Measurements from ENCODE around the gene NOBOX. TPM values are rescaled to one million over a fixed set of nuclear protein-coding genes. Genes with fewer than 3 reads are reported as not detected.
"Not testable (repeated sequence)": the region's sequence is repeated elsewhere in the genome, so short reads cannot be mapped to it uniquely, and the experiment has no call there.

Gene NOBOX
- polyA plus RNA-seq, 1 donor from 2014 or later = not detected

DNA sequence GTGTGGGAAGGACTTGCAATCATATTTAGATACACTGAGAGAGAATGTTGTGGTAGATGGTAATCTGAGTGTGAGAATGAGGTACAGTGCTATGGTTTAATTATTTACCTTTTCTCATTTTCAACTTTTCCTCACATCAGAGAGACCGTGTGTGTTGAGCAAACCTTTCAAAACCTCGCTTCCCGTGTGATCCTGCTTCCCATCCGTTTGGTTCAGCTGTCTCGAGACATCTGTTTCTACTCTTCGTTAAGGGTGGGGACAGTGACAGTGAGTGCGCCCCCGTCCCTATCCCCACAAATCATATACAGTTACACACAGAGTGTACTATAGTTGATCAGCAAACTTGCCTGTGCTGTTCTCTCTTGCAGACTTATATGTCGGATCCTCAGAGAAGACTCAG is 33.0 kb upstream of the NOBOX start:
- TF ChIP-seq EP300 (conservative IDR thresholded peaks at IDR 0.05; ENCODE audit: poor library complexity, severe bottlenecking) = no peak
- H4K20me1 ChIP-seq (ENCODE audit: insufficient read depth) = no peaks in the 10 kb centered on the region
- H3K4me2 ChIP-seq (ENCODE audit: low read length) = no peak overlapping the region
- H3K36me3 ChIP-seq (ENCODE audit: insufficient read depth, low read length) = no peaks in the 10 kb centered on the region
- no peak overlapping the region for H2AFZ ChIP-seq (ENCODE audit: low read depth, low read length)
- H3K27me3 ChIP-seq (ENCODE audit: insufficient read depth, low read depth, low read length) = no peaks in the 10 kb centered on the region
- H3K79me2 ChIP-seq (replicated peaks; ENCODE audit: insufficient read depth, low read length) = no peaks in the 10 kb centered on the region
- no peak overlapping the region for H3K27ac ChIP-seq (ENCODE audit: low read length)
- H3K4me3 ChIP-seq (ENCODE audit: low read length) = no peak overlapping the region
- H3F3A ChIP-seq (ENCODE audit: insufficient read depth, low read length, poor library complexity, severe bottlenecking) = no peaks in the 10 kb centered on the region
- H3K9me3 ChIP-seq (ENCODE audit: low read length) = no peaks in the 10 kb centered on the region
- no peaks in the 10 kb centered on the region for H3K9me2 ChIP-seq (ENCODE audit: insufficient read depth, low read length)
- no peak overlapping the region for H3K9ac ChIP-seq (ENCODE audit: low read length)

DNA sequence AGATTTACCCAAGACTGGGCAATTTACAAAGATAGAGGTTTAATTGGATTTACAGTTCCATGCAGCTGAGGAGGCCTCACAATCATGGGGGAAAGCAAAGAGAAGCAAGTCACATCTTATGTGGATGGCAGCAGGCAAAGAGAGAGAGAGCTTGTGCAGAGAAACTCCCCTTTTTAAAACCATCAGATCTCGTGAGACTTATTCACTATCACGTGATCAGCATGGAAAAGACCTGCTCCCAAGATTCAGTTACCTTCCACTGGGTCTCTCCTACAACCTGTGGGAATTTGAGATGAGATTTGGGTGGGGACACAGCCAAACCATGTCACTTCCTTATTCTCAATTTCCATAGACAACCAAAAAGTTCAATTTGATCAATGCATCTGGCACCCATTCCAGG is 24.9 kb upstream of the NOBOX start:
- H3K79me2 ChIP-seq (replicated peaks; ENCODE audit: insufficient read depth, low read length) = no peaks in the 10 kb centered on the region
- no peak overlapping the region for H2AFZ ChIP-seq (ENCODE audit: low read depth, low read length)
- TF ChIP-seq, protein P1, sequence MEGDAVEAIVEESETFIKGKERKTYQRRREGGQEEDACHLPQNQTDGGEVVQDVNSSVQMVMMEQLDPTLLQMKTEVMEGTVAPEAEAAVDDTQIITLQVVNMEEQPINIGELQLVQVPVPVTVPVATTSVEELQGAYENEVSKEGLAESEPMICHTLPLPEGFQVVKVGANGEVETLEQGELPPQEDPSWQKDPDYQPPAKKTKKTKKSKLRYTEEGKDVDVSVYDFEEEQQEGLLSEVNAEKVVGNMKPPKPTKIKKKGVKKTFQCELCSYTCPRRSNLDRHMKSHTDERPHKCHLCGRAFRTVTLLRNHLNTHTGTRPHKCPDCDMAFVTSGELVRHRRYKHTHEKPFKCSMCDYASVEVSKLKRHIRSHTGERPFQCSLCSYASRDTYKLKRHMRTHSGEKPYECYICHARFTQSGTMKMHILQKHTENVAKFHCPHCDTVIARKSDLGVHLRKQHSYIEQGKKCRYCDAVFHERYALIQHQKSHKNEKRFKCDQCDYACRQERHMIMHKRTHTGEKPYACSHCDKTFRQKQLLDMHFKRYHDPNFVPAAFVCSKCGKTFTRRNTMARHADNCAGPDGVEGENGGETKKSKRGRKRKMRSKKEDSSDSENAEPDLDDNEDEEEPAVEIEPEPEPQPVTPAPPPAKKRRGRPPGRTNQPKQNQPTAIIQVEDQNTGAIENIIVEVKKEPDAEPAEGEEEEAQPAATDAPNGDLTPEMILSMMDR (IDR thresholded peaks at IDR 0.05; ENCODE audit: poor library complexity, severe bottlenecking) = no peak
- no peak for TF ChIP-seq SMC3 (conservative IDR thresholded peaks at IDR 0.05; ENCODE audit: poor library complexity)
- TF ChIP-seq, protein P2, sequence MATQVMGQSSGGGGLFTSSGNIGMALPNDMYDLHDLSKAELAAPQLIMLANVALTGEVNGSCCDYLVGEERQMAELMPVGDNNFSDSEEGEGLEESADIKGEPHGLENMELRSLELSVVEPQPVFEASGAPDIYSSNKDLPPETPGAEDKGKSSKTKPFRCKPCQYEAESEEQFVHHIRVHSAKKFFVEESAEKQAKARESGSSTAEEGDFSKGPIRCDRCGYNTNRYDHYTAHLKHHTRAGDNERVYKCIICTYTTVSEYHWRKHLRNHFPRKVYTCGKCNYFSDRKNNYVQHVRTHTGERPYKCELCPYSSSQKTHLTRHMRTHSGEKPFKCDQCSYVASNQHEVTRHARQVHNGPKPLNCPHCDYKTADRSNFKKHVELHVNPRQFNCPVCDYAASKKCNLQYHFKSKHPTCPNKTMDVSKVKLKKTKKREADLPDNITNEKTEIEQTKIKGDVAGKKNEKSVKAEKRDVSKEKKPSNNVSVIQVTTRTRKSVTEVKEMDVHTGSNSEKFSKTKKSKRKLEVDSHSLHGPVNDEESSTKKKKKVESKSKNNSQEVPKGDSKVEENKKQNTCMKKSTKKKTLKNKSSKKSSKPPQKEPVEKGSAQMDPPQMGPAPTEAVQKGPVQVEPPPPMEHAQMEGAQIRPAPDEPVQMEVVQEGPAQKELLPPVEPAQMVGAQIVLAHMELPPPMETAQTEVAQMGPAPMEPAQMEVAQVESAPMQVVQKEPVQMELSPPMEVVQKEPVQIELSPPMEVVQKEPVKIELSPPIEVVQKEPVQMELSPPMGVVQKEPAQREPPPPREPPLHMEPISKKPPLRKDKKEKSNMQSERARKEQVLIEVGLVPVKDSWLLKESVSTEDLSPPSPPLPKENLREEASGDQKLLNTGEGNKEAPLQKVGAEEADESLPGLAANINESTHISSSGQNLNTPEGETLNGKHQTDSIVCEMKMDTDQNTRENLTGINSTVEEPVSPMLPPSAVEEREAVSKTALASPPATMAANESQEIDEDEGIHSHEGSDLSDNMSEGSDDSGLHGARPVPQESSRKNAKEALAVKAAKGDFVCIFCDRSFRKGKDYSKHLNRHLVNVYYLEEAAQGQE (IDR thresholded peaks at IDR 0.05; ENCODE audit: borderline replicate concordance) = no peak
- no peak for TF ChIP-seq RAD21 (conservative IDR thresholded peaks at IDR 0.05)
- no peak for TF ChIP-seq MXI1 (conservative IDR thresholded peaks at IDR 0.05; ENCODE audit: poor library complexity, severe bottlenecking)
- TF ChIP-seq EP300 (conservative IDR thresholded peaks at IDR 0.05; ENCODE audit: poor library complexity, severe bottlenecking) = no peak
- TF ChIP-seq TAF1 (IDR thresholded peaks at IDR 0.05; ENCODE audit: low read depth) = no peak
- TF ChIP-seq EZH2 (IDR thresholded peaks at IDR 0.05; ENCODE audit: borderline replicate concordance, insufficient read depth, low read length, poor library complexity, severe bottlenecking) = no peak
- TF ChIP-seq POLR2AphosphoS5 (IDR thresholded peaks at IDR 0.05) = no peak
- no peak overlapping the region for H3K27ac ChIP-seq (ENCODE audit: low read length)
- no peaks in the 10 kb centered on the region for H4K20me1 ChIP-seq (ENCODE audit: insufficient read depth)
- no peaks in the 10 kb centered on the region for H3K36me3 ChIP-seq (ENCODE audit: insufficient read depth, low read length)
- H3K4me3 ChIP-seq (ENCODE audit: low read length) = no peak overlapping the region
- peaks cover 4% of the 10 kb centered on the region for H3K9me3 ChIP-seq (ENCODE audit: low read length)
- no peaks in the 10 kb centered on the region for H3K9me2 ChIP-seq (ENCODE audit: insufficient read depth, low read length)
- no peaks in the 10 kb centered on the region for H3K27me3 ChIP-seq (ENCODE audit: insufficient read depth, low read depth, low read length)
- no peak overlapping the region for H3K9ac ChIP-seq (ENCODE audit: low read length)
- no peaks in the 10 kb centered on the region for H3F3A ChIP-seq (ENCODE audit: insufficient read depth, low read length, poor library complexity, severe bottlenecking)
- H3K4me2 ChIP-seq (ENCODE audit: low read length) = no peak overlapping the region

DNA sequence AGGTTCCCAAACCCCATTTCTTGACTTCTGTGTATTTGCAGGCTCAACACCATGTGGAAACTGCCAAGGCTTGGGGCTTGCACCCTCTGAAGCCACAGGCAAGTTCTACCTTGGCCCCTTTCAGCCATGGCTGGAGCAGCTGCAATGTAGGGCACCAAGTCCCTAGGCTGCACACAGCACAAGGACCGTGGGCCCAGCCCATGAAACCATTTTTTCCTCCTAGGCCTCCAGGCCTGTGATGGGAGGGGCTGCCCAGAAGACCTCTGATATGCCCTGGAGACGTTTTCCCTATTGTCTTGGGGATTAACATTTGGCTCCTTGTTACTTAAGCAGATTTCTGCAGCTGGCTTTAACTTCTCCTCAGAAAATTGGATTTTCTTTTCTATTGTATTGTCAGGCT is 24.0 kb upstream of the NOBOX start:
- not testable (repeated sequence) for H3K9ac ChIP-seq (ENCODE audit: low read length); H3K9me2 ChIP-seq (ENCODE audit: insufficient read depth, low read length); H3F3A ChIP-seq (ENCODE audit: insufficient read depth, low read length, poor library complexity, severe bottlenecking); H2AFZ ChIP-seq (ENCODE audit: low read depth, low read length); H3K4me3 ChIP-seq (ENCODE audit: low read length); H3K4me2 ChIP-seq (ENCODE audit: low read length); H3K79me2 ChIP-seq (replicated peaks; ENCODE audit: insufficient read depth, low read length); H3K9me3 ChIP-seq (ENCODE audit: low read length); H4K20me1 ChIP-seq (ENCODE audit: insufficient read depth); H3K27me3 ChIP-seq (ENCODE audit: insufficient read depth, low read depth, low read length); H3K27ac ChIP-seq (ENCODE audit: low read length); H3K36me3 ChIP-seq (ENCODE audit: insufficient read depth, low read length)

DNA sequence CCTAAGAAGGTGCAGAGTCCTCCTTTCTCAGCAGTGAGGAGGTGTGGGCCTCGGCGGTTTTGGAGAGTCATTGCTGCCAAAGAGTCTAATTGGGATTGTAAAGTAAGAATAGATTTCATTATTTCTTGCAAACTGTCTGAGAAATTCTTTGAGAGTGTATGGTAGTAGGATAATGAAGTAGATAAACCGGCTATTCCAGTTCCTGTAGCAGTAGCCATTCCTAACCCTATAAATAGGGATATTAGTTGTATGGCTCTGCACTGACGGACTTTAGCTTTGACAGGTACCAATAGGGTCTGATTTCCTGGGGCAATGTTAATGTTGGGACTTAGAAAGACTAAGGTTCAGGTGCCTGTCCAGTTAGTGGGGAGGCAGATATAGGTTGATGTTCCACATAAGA is 15.4 kb upstream of the NOBOX start:
- not testable (repeated sequence) for H2AFZ ChIP-seq (ENCODE audit: low read depth, low read length); H3K27me3 ChIP-seq (ENCODE audit: insufficient read depth, low read depth, low read length); H3F3A ChIP-seq (ENCODE audit: insufficient read depth, low read length, poor library complexity, severe bottlenecking); H3K9me3 ChIP-seq (ENCODE audit: low read length); H3K27ac ChIP-seq (ENCODE audit: low read length); H3K9ac ChIP-seq (ENCODE audit: low read length); H3K36me3 ChIP-seq (ENCODE audit: insufficient read depth, low read length); H3K4me2 ChIP-seq (ENCODE audit: low read length); H4K20me1 ChIP-seq (ENCODE audit: insufficient read depth); H3K9me2 ChIP-seq (ENCODE audit: insufficient read depth, low read length); H3K4me3 ChIP-seq (ENCODE audit: low read length); H3K79me2 ChIP-seq (replicated peaks; ENCODE audit: insufficient read depth, low read length)
